ENCODE data around the gene LDHAL6B.

The LDHAL6B gene

GRCh38 chr15:59224474-59224873, 17.8 kb downstream of the LDHAL6B start:
- TF ChIP-seq CTCF (IDR thresholded peaks at IDR 0.05; ENCODE audit: low read depth, low read length, missing control alignments) = no peak
- DNase-seq (ENCODE audit: extremely low read depth, low read depth) = no peak
- no peak overlapping the region for H3K4me3 ChIP-seq (replicated peaks; ENCODE audit: low read depth, low read length)

- no peak for DNase-seq (ENCODE audit: extremely low read depth, low read depth)
- TF ChIP-seq CTCF (IDR thresholded peaks at IDR 0.05; ENCODE audit: low read depth, low read length, missing control alignments) = no peak
- no peak overlapping the region for H3K4me3 ChIP-seq (replicated peaks; ENCODE audit: low read depth, low read length)
Measured at GRCh38 chr15:59227021-59227420, 20.4 kb downstream of the LDHAL6B start.

GRCh38 chr15:59229015-59229414, 22.4 kb downstream of the LDHAL6B start:
- no peak for DNase-seq (ENCODE audit: extremely low read depth, low read depth)
- TF ChIP-seq CTCF (IDR thresholded peaks at IDR 0.05; ENCODE audit: low read depth, low read length, missing control alignments) = no peak
- no peak overlapping the region for H3K4me3 ChIP-seq (replicated peaks; ENCODE audit: low read depth, low read length)

GRCh38 chr15:59229453-59229852, 22.8 kb downstream of the LDHAL6B start:
- TF ChIP-seq CTCF (IDR thresholded peaks at IDR 0.05; ENCODE audit: low read depth, low read length, missing control alignments) = no peak
- no peak overlapping the region for H3K4me3 ChIP-seq (replicated peaks; ENCODE audit: low read depth, low read length)
- DNase-seq (ENCODE audit: extremely low read depth, low read depth) = no peak

- no peak for TF ChIP-seq CTCF (IDR thresholded peaks at IDR 0.05; ENCODE audit: low read depth, low read length, missing control alignments)
- DNase-seq (ENCODE audit: extremely low read depth, low read depth) = no peak
- no peak overlapping the region for H3K4me3 ChIP-seq (replicated peaks; ENCODE audit: low read depth, low read length)
Measured at GRCh38 chr15:59230531-59231055, 23.9 kb downstream of the LDHAL6B start.

GRCh38 chr15:59232476-59232875, 25.8 kb downstream of the LDHAL6B start:
- TF ChIP-seq CTCF (IDR thresholded peaks at IDR 0.05; ENCODE audit: low read depth, low read length, missing control alignments) = no peak
- no peak overlapping the region for H3K4me3 ChIP-seq (replicated peaks; ENCODE audit: low read depth, low read length)
- DNase-seq (ENCODE audit: extremely low read depth, low read depth) = peak; percentile 32

- H3K4me3 ChIP-seq (replicated peaks; ENCODE audit: low read depth, low read length) = no peak overlapping the region
- no peak for DNase-seq (ENCODE audit: extremely low read depth, low read depth)
- no peak for TF ChIP-seq CTCF (IDR thresholded peaks at IDR 0.05; ENCODE audit: low read depth, low read length, missing control alignments)
Measured at GRCh38 chr15:59236394-59236793, 29.8 kb downstream of the LDHAL6B start.
